PC-9 (cell line): ENCODE measurements around the gene DNAAF5. TPM values are rescaled to one million over a fixed set of nuclear protein-coding genes. Genes with fewer than 3 reads are reported as not detected.

Experiments
- BruUV-seq: library from RNA; stranded (reverse); fragments of 400-500 nt; replicated peaks from 2 replicates; lab custom pipeline; 2021; lab: Mats Ljungman, UMichigan
- CTCF ChIA-PET: fragments of 300-600 bp; sonication (Branson Sonifier 250); formaldehyde crosslinking; loops from one replicate; lab custom pipeline; 2022; ENCODE audit warnings: antibody characterized with exemption; lab: Charles Lee
- POLR2A ChIA-PET: fragments of 300-600 bp; sonication (Branson Sonifier 250); formaldehyde crosslinking; loops from one replicate; lab custom pipeline; 2022; ENCODE audit warnings: antibody characterized with exemption; ENCODE audit not compliant: unreplicated experiment; lab: Charles Lee
- DNase-seq, 2 experiments: peaks; one replicate each; pipeline versions ENCODE4 v3.0.0 to v3.0.0-alpha.2; 2015 to 2022; ENCODE audit warnings: mixed read lengths in 1 of 2
- H2AFZ ChIP-seq: fragments of 200-600 bp; sonication (generic); 2 replicates; pipeline ENCODE4 v1.8.1; 2017; ENCODE audit warnings: antibody characterized with exemption
- H3F3A ChIP-seq: fragments of 200-600 bp; sonication (generic); 2 replicates; pipeline ENCODE4 v1.8.1; 2017; ENCODE audit warnings: antibody characterized with exemption, mild to moderate bottlenecking, low read depth; ENCODE audit not compliant: insufficient read depth
- H3K27ac ChIP-seq: fragments of 200-600 bp; sonication (generic); 2 replicates; pipeline ENCODE4 v1.6.1; 2016; ENCODE audit warnings: mixed run types
- H3K27me3 ChIP-seq: fragments of 200-600 bp; sonication (generic); 2 replicates; pipeline ENCODE4 v1.6.1; 2016; ENCODE audit warnings: low read depth, mixed run types; ENCODE audit not compliant: insufficient read depth
- H3K36me3 ChIP-seq: fragments of 200-600 bp; sonication (generic); 2 replicates; pipeline ENCODE4 v1.6.1; 2016; ENCODE audit warnings: low read depth, mixed run types
- H3K4me1 ChIP-seq: fragments of 200-600 bp; sonication (generic); replicated peaks from 2 replicates; pipeline ENCODE4 v1.6.1; 2016; ENCODE audit warnings: mixed run types; ENCODE audit not compliant: insufficient read depth
- H3K4me2 ChIP-seq: fragments of 200-600 bp; sonication (generic); 2 replicates; pipeline ENCODE4 v1.6.1; 2017; ENCODE audit warnings: mixed run types
- H3K4me3 ChIP-seq: fragments of 200-600 bp; sonication (generic); 2 replicates; pipeline ENCODE4 v1.6.1; 2016; ENCODE audit warnings: mixed run types
- H3K79me2 ChIP-seq: fragments of 200-600 bp; sonication (generic); 2 replicates; pipeline ENCODE4 v1.6.1; 2017; ENCODE audit warnings: low read depth, mixed run types
- H3K9me2 ChIP-seq: fragments of 200-600 bp; sonication (generic); 2 replicates; pipeline ENCODE4 v1.8.1; 2017; ENCODE audit warnings: mild to moderate bottlenecking; ENCODE audit not compliant: insufficient read depth
- H3K9me3 ChIP-seq: fragments of 200-600 bp; sonication (generic); 2 replicates; pipeline ENCODE4 v1.8.1; 2016; ENCODE audit warnings: low read depth; ENCODE audit not compliant: insufficient read depth
- H4K20me1 ChIP-seq: fragments of 200-600 bp; sonication (generic); 2 replicates; pipeline ENCODE4 v1.8.1; 2017; ENCODE audit not compliant: insufficient read depth
- CTCF ChIP-seq: fragments of 200-600 bp; sonication (generic); conservative IDR thresholded peaks from 2 replicates; pipeline ENCODE4 v1.6.1; 2017; ENCODE audit warnings: mixed run types, antibody characterized with exemption, mild to moderate bottlenecking, moderate library complexity
- EZH2 ChIP-seq: fragments of 200-600 bp; sonication (generic); IDR thresholded peaks from 2 replicates; pipeline ENCODE4 v1.8.0; 2017; ENCODE audit warnings: antibody characterized with exemption, low read depth
- intact Hi-C: fragments of 100-400 bp; cut with micrococcal nuclease; formaldehyde crosslinking; loops from one replicate; pipeline ENCODE4 v1.10.0; 2022; ENCODE audit not compliant: unreplicated experiment
- total RNA-seq: library from RNA; stranded (reverse); gene quantifications from 2 replicates; pipeline ENCODE4 v1.2.3, GENCODE V29; 2021

Gene DNAAF5
- total RNA-seq, 1 experiment from 2014 or later = 63.2 TPM

- Histone ChIP-seq H3K27me3 (no peaks in the 10 kb centered on the region), H3F3A (peaks cover 5% of the 10 kb centered on the region; the same call in 1 of the 2 replicates), H3K9me3 (no peaks in the 10 kb centered on the region), H4K20me1 (peaks cover 29% of the 10 kb centered on the region), H3K4me1 (no peaks in the 10 kb centered on the region), H3K36me3 (0 out of 2 replicates have a peak, but pooled peaks cover 27% of the 10 kb centered on the region), H3K4me3 (no peak overlapping the region), H2AFZ (no peak overlapping the region), H3K9me2 (no peaks in the 10 kb centered on the region), H3K27ac (no peak overlapping the region), H3K79me2 (no peaks in the 10 kb centered on the region), H3K4me2 (no peak overlapping the region)
- no peak for DNase-seq
- POLR2A ChIA-PET = no interaction called here
- CTCF ChIA-PET = interaction anchor here (0.6 kb wide), 1 partner anchor 498 kb away, joined by 3 read pairs; no protein-coding TSS in a partner anchor
- BruUV-seq = no TSS peak
- intact Hi-C loops = no loop called here
- no peak for TF ChIP-seq CTCF
- TF ChIP-seq EZH2 = no peak
These were observed 44.9 kb downstream of the DNAAF5 start for GRCh38 chr7:771234-772004.

GRCh38 chr7:772005-772294, 45.5 kb downstream of the DNAAF5 start:
- Histone ChIP-seq H3K4me3 (no peak overlapping the region), H3K4me1 (no peaks in the 10 kb centered on the region), H2AFZ (no peak overlapping the region), H4K20me1 (peaks cover 24% of the 10 kb centered on the region), H3K4me2 (no peak overlapping the region), H3K79me2 (no peaks in the 10 kb centered on the region), H3K36me3 (0 out of 2 replicates have a peak, but pooled peaks cover 27% of the 10 kb centered on the region), H3K9me3 (no peaks in the 10 kb centered on the region), H3F3A (peaks cover 5% of the 10 kb centered on the region; the same call in 1 of the 2 replicates), H3K27ac (no peak overlapping the region), H3K9me2 (no peaks in the 10 kb centered on the region), H3K27me3 (no peaks in the 10 kb centered on the region)
- POLR2A ChIA-PET = no interaction called here
- intact Hi-C loops = no loop called here
- no TSS peak for BruUV-seq
- CTCF ChIA-PET = interaction anchor here (0.6 kb wide), 1 partner anchor 497 kb away, joined by 3 read pairs; no protein-coding TSS in a partner anchor
- TF ChIP-seq EZH2 = no peak
- no peak for TF ChIP-seq CTCF
- no peak for DNase-seq

GRCh38 chr7:772392-772791, 45.9 kb downstream of the DNAAF5 start:
- H3K9me2 ChIP-seq = no peaks in the 10 kb centered on the region
- no peak overlapping the region for H3K4me2 ChIP-seq
- H3K9me3 ChIP-seq = no peaks in the 10 kb centered on the region
- POLR2A ChIA-PET = no interaction called here
- BruUV-seq = no TSS peak
- DNase-seq = no peak
- TF ChIP-seq CTCF (no peak), EZH2 (no peak)
- H3K79me2 ChIP-seq = no peaks in the 10 kb centered on the region
- 0 out of 2 replicates have a peak, but pooled peaks cover 27% of the 10 kb centered on the region for H3K36me3 ChIP-seq
- H3K4me1 ChIP-seq = no peaks in the 10 kb centered on the region
- peaks cover 5% of the 10 kb centered on the region; the same call in 1 of the 2 replicates for H3F3A ChIP-seq
- intact Hi-C loops = no loop called here
- H3K27ac ChIP-seq = no peak overlapping the region
- CTCF ChIA-PET = interaction anchor here (0.6 kb wide), 1 partner anchor 497 kb away, joined by 3 read pairs; no protein-coding TSS in a partner anchor
- peaks cover 23% of the 10 kb centered on the region for H4K20me1 ChIP-seq
- H3K4me3 ChIP-seq = no peak overlapping the region
- no peak overlapping the region for H2AFZ ChIP-seq
- H3K27me3 ChIP-seq = no peaks in the 10 kb centered on the region
